Bronchial epithelial cell (primary cell): ENCODE measurements around the gene APOL4. TPM values are rescaled to one million over a fixed set of nuclear protein-coding genes. Genes with fewer than 3 reads are reported as not detected.
A peak's percentile ranks its signal among the peaks of the same experiment; 100 is the strongest.
"Not testable (repeated sequence)": the region's sequence is repeated elsewhere in the genome, so short reads cannot be mapped to it uniquely, and the experiment has no call there.

Source experiments
- DNase-seq: peaks from one replicate; pipeline ENCODE4 v3.0.0-alpha.2; 2010; ENCODE audit warnings: low read depth
- FAIRE-seq: peaks from 2 replicates; lab custom pipeline; 2011; peaks lifted over from hg19 to GRCh38; lab: Jason Lieb, UNC
- H3K27me3 ChIP-seq: 2 replicates; pipeline ENCODE4 v1.5.1; 2011; ENCODE audit warnings: low read length; ENCODE audit not compliant: control insufficient read depth, insufficient read depth
- H3K36me3 ChIP-seq: 2 replicates; pipeline ENCODE4 v1.5.1; 2011; ENCODE audit warnings: low read length; ENCODE audit not compliant: control insufficient read depth, insufficient read depth
- H3K4me3 ChIP-seq: 2 replicates; pipeline ENCODE4 v1.5.1; 2011; ENCODE audit warnings: mild to moderate bottlenecking, low read depth, low read length, control low read depth
- CTCF ChIP-seq: IDR thresholded peaks from 2 replicates; pipeline ENCODE4 v1.5.1; 2011; ENCODE audit warnings: mild to moderate bottlenecking, moderate library complexity, low read length, control low read depth, inconsistent platforms; ENCODE audit not compliant: insufficient read depth, severe bottlenecking
- total RNA-seq: library from RNA; depleted of rRNA; stranded (reverse); fragments of >200 nt; gene quantifications from 2 replicates; pipeline ENCODE4 v1.2.1, GENCODE V29; 2014

The APOL4 gene
- total RNA-seq, 1 donor from 2014 or later = under 0.01 TPM

- H3K27me3 ChIP-seq = no peaks in the 10 kb centered on the region
- no peak overlapping the region for H3K4me3 ChIP-seq
- no peak for DNase-seq
- no peak for FAIRE-seq
- TF ChIP-seq CTCF = no peak
- no peaks in the 10 kb centered on the region for H3K36me3 ChIP-seq
Observed at GRCh38 chr22:36162127-36163034, 39.2 kb downstream of the APOL4 start.

GRCh38 chr22:36161793-36162126 lies 39.8 kb downstream of the APOL4 start:
- H3K27me3 ChIP-seq, FAIRE-seq, DNase-seq, H3K4me3 ChIP-seq, H3K36me3 ChIP-seq: not testable (repeated sequence)

GRCh38 chr22:36160499-36160942 lies 41.1 kb downstream of the APOL4 start, which contains the start of gene APOL3:
APOL3 (minus strand) TSS chr22:36160755; CDS start chr22:36149055, 11,700 bp downstream.
- DNase-seq = peak; percentile 28
- TF ChIP-seq CTCF = no peak
- Histone ChIP-seq H3K36me3 (no peaks in the 10 kb centered on the region), H3K4me3 (no peak within 1 kb of the TSS), H3K27me3 (no peaks in the 10 kb centered on the region)
- FAIRE-seq = peak; percentile 94

GRCh38 chr22:36156515-36157419 lies 44.8 kb downstream of the APOL4 start:
- H3K27me3 ChIP-seq = no peaks in the 10 kb centered on the region
- DNase-seq = peak; percentile 52
- H3K4me3 ChIP-seq = no peak overlapping the region
- no peak for FAIRE-seq
- H3K36me3 ChIP-seq = no peaks in the 10 kb centered on the region
- no peak for TF ChIP-seq CTCF

GRCh38 chr22:36156119-36156514 lies 45.5 kb downstream of the APOL4 start:
- Histone ChIP-seq H3K4me3 (no peak overlapping the region), H3K36me3 (no peaks in the 10 kb centered on the region), H3K27me3 (no peaks in the 10 kb centered on the region)
- no peak for TF ChIP-seq CTCF
- DNase-seq (no peak), FAIRE-seq (no peak)

- no peak for DNase-seq
- no peak for TF ChIP-seq CTCF
- Histone ChIP-seq H3K27me3 (no peaks in the 10 kb centered on the region), H3K4me3 (no peak overlapping the region), H3K36me3 (no peaks in the 10 kb centered on the region)
- no peak for FAIRE-seq
Observed at GRCh38 chr22:36155702-36156101, 45.9 kb downstream of the APOL4 start.
